GM18519 (cell line): ENCODE measurements around the gene ONECUT2.

Experiments used
- ATAC-seq: cut with Tn5 transposase; IDR thresholded peaks from one replicate; pipeline ENCODE4 v1.9.1; 2021; ENCODE audit warnings: mild to moderate bottlenecking, moderate library complexity; ENCODE audit not compliant: unreplicated experiment, low FRiP score

ONECUT2 gene

GRCh38 chr18:57430079-57431001 is 4.8 kb upstream of the ONECUT2 start:
- no peak for ATAC-seq

- no peak for ATAC-seq
Measured at GRCh38 chr18:57431002-57431382, 4.2 kb upstream of the ONECUT2 start.

DNA sequence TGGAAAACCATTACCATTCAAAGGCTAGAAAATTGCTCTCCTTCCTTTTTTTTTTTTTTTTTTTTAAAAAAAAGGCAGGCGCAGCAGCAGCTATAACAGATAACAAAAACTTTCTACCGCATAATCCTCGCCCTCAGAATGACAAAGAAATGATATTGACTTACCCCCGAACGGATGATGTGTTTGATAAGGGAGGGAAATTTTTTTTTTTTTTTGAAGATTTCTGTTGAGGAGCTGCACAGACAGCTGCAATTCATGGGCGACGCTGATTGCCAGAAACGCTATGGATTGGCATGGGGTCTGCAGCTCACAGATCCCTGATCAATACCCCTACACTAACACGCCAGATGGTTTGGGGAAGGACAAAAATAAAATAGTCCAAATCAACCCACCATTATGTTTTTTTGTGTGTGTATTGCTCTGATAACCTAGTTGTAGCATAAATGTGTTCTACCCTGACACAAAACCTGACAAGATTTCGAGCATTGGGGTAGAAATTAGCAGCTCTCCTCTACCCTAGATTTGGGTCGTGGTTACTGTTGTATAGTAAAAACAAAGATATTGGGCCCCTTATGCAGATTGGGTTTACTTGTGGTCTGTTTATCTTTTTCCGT is 3.6 kb upstream of the ONECUT2 start:
- ATAC-seq = no peak

DNA sequence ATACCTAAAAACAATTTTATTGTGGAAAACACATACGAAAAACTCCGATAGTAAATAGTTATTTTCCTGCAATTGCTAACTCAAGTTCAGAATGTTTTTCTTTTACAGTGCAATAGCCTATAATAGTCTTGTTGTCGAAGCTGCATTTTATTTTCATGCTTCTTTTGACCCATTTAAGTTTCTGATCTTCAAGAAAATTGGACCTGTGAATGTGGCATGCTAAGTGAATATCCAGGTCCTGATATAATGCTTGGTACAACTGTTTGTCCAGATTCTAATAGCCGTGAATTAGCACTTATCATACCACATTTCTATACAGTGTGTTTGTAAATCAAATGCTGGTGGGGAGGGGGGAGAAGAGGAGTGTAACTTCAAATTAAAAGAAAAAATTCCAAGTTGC is 3.0 kb upstream of the ONECUT2 start:
- ATAC-seq = no peak

DNA sequence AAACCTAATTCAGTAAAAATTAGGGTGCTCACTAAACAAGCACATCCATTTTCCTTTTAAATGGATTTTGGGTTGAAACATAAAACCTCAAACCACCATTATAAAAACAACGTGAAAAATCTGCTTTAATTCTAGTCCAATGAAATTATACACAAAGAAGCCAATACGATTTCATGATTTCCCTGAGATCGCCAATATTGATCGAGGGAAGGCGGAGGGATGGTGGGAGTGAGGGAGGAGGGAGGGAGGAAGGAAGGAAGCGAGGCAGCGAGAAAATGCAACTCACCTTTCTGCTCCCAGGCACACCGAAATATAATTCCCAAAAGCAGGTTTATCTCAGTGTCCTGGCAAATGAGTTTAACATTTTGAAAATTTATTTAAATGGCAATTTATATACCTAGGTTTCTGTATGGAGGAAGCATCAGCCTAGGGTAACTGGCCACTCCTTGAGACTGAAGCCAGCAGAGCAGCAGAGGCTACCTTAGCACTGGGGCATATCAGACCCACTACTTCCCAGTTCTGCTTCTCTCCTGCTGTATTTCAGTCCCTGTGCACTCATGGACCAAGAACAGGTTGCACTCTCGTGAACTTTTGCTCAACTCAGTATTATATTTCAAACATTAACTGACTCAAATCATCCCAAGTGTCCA is 2.3 kb upstream of the ONECUT2 start:
- ATAC-seq = no peak

GRCh38 chr18:57433482-57433881 is 1.7 kb upstream of the ONECUT2 start:
- no peak for ATAC-seq

DNA sequence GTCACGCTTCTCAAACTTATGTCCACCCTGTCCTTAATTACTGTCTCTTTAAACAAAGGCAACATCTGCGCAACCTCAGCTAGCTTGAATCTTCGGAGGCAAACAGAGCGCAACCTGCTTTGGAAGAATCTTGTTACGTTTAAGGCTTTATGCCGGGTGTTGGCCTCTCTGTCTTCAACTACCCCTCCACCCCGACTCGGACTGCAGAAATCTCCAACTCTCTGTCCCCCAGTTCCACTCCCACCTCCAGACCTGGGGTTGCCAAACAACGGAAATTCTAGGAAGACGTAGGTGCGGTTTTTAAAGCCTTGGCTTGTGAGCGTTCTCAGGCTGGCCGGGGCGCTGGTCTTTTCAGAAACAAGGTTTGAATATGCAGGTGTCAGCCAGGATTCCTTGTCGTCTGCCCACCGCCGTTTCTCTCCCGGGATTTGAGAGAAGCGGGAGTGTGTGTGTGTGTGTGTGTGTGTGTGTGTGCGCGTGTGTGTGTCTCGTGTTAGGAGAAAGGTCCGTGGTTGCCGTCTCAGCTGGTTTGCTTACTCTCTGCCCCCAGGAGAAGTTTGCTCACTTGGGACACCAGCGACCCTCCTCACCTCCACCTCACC is 1.1 kb upstream of the ONECUT2 start:
- ATAC-seq = no peak

GRCh38 chr18:57435846-57436190 is 644 bp downstream of the ONECUT2 start:
- ATAC-seq = no peak

DNA sequence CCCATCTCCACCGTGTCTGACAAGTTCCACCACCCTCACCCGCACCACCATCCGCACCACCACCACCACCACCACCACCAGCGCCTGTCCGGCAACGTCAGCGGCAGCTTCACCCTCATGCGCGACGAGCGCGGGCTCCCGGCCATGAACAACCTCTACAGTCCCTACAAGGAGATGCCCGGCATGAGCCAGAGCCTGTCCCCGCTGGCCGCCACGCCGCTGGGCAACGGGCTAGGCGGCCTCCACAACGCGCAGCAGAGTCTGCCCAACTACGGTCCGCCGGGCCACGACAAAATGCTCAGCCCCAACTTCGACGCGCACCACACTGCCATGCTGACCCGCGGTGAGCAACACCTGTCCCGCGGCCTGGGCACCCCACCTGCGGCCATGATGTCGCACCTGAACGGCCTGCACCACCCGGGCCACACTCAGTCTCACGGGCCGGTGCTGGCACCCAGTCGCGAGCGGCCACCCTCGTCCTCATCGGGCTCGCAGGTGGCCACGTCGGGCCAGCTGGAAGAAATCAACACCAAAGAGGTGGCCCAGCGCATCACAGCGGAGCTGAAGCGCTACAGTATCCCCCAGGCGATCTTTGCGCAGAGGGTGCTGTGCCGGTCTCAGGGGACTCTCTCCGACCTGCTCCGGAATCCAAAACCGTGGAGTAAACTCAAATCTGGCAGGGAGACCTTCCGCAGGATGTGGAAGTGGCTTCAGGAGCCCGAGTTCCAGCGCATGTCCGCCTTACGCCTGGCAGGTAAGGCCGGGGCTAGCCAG is 1.2 kb downstream of the ONECUT2 start:
- ATAC-seq = no peak

DNA sequence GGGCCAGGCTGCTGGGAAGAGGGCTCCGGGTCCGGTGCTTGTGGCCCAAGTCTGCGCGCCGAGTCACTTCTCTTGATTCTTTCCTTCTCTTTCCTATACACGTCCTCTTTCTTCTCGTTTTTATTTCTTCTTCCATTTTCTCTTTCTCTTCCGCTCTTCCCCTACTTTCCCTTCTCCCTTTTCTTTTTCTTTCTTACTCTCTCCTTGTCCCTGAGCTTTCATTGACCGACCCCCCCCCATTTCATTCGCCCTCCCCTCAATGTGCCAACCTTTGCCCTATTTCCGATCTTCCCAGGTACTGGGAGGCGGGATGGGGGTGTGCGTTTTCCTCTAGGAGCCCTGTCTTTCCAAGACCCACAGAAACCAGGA is 1.8 kb downstream of the ONECUT2 start:
- ATAC-seq = no peak

GRCh38 chr18:57437402-57437765 is 2.2 kb downstream of the ONECUT2 start:
- ATAC-seq = no peak

GRCh38 chr18:57437766-57438671 is 2.8 kb downstream of the ONECUT2 start:
- peak; percentile 66 for ATAC-seq

DNA sequence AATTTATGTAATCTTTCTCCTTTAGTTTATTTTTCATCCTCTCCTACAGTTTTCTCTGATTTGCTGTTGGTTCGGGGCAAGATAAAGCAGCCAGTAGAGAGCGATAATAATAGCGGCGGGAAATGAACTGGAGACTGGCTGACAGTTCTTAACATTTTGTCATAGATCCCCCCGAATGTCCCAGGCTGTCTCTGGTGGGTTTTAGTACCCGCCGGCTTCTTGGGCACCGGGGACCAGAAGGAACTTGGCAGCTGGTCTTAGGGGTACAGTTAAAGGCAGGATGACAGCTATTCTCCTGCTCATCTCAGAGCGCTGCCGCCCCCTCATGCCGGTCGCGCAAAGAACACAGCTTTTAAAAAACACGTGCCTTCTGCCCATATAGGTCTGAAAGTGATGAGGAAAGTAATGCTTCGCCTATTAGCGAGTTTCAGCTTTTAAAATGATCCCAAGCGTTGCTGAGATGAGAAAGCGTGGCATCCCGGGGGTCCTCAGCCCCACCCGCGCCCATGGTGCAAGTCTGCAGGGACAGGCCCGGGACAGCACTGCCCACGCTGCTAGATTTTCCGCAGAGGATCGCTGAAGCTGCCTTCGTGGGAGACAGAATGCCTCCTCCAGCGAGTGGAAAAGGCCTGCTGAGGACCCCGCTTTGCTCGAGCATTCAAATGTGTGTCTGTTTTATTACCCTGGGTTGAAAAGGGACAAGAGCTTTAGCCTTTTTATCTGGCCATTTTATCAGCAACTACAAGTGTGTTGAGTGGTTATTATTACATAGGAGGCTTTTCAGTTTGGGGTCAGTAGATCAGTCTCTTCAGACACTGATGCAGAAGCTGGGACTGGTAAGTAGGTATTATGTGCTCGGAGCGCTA is 3.8 kb downstream of the ONECUT2 start:
- ATAC-seq = no peak

- no peak for ATAC-seq
Measured at GRCh38 chr18:57439609-57439968, 4.4 kb downstream of the ONECUT2 start.

DNA sequence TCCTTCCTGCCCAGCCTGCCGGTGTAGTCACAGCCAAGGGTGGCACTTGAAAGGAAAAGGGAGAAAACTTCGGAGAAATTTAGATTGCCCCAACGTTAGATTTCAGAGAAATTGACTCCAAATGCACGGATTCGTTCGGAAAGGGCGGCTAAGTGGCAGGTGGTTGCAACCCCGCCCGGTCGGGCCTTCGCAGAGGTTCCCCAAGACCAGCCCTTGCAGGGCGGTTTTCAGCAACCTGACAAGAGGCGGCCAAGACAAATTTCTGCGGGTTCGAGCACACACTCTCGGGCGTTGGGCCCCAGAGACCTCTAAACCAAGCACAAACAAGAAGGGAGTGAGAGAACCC is 4.8 kb downstream of the ONECUT2 start:
- no peak for ATAC-seq

GRCh38 chr18:57440331-57441070 is 5.3 kb downstream of the ONECUT2 start:
- ATAC-seq = no peak

- no peak for ATAC-seq
Measured at GRCh38 chr18:57441071-57441794, 6.1 kb downstream of the ONECUT2 start.

DNA sequence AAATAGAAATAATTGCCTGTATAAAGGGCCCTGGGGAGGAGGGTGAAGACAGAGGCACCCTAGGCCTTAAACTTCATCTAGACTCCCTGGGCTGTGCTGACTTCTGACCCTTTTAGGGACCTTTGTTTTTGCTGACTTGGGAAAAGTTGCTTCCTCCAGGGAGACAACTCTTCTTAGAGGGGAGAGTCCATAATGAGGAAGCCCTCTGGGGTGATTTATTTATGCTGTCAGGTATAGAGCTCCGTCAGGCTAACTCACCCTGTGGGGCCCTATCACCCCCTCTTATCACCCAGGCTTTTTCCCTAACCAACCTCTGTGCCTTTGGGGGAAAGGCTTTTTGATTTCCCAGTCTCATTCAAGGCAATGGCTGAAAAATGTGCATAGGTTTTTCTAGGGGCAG is 8.1 kb downstream of the ONECUT2 start:
- no peak for ATAC-seq
